Measurements from ENCODE around the gene NRTN.

Gene NRTN

DNA sequence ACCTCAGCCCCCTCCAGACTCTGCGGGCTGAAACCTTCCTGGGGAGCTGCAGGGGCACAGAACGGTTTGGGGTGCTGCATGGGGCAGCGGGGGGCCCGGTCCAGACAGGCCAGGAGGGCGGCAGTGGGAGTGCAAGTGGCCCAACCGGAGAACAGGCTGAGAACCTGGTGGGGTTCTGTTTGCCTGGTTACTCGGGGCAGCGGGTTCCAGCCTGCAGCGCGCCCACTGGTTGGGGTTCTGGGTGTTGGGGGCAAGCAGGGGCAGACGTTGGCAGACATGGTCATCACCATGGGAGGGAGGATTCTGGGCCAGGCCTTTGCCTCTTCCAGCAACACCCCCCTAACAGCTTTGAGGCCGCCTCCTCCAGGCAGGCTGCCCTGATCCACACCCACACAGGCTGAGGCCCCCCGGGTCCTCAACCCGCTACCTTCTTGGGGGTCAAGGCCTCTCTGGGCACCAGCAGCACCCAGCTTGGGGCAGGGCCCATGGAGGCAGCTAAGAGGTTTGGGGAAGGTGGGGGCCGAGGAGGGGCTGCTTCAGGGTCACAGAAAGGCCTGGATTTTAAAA lies 20.2 kb upstream of the NRTN start, which contains the start of gene PRR22:
PRR22 (minus strand) TSS at position 166 of the 567 bp plus-strand sequence; CDS start at position 80, 86 bp downstream.
- TF ChIP-seq, protein P1, sequence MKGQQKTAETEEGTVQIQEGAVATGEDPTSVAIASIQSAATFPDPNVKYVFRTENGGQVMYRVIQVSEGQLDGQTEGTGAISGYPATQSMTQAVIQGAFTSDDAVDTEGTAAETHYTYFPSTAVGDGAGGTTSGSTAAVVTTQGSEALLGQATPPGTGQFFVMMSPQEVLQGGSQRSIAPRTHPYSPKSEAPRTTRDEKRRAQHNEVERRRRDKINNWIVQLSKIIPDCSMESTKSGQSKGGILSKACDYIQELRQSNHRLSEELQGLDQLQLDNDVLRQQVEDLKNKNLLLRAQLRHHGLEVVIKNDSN (IDR thresholded peaks at IDR 0.05) = no peak
- TF ChIP-seq CEBPB (IDR thresholded peaks at IDR 0.05) = no peak
- TF ChIP-seq EP300 (IDR thresholded peaks at IDR 0.05; ENCODE audit: borderline replicate concordance) = no peak
- TF ChIP-seq YY1 (IDR thresholded peaks at IDR 0.05; ENCODE audit: low read depth) = no peak
- TF ChIP-seq RAD21 (IDR thresholded peaks at IDR 0.05; ENCODE audit: low read depth) = no peak
- no peak for TF ChIP-seq TAF1 (IDR thresholded peaks at IDR 0.05; ENCODE audit: low read depth)
- TF ChIP-seq ZBTB7A (IDR thresholded peaks at IDR 0.05; ENCODE audit: low read depth) = no peak
- no peak for TF ChIP-seq TCF12 (IDR thresholded peaks at IDR 0.05; ENCODE audit: low read depth)
- TF ChIP-seq, protein P2, sequence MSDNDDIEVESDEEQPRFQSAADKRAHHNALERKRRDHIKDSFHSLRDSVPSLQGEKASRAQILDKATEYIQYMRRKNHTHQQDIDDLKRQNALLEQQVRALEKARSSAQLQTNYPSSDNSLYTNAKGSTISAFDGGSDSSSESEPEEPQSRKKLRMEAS (IDR thresholded peaks at IDR 0.05) = no peak
- TF ChIP-seq, protein P3, sequence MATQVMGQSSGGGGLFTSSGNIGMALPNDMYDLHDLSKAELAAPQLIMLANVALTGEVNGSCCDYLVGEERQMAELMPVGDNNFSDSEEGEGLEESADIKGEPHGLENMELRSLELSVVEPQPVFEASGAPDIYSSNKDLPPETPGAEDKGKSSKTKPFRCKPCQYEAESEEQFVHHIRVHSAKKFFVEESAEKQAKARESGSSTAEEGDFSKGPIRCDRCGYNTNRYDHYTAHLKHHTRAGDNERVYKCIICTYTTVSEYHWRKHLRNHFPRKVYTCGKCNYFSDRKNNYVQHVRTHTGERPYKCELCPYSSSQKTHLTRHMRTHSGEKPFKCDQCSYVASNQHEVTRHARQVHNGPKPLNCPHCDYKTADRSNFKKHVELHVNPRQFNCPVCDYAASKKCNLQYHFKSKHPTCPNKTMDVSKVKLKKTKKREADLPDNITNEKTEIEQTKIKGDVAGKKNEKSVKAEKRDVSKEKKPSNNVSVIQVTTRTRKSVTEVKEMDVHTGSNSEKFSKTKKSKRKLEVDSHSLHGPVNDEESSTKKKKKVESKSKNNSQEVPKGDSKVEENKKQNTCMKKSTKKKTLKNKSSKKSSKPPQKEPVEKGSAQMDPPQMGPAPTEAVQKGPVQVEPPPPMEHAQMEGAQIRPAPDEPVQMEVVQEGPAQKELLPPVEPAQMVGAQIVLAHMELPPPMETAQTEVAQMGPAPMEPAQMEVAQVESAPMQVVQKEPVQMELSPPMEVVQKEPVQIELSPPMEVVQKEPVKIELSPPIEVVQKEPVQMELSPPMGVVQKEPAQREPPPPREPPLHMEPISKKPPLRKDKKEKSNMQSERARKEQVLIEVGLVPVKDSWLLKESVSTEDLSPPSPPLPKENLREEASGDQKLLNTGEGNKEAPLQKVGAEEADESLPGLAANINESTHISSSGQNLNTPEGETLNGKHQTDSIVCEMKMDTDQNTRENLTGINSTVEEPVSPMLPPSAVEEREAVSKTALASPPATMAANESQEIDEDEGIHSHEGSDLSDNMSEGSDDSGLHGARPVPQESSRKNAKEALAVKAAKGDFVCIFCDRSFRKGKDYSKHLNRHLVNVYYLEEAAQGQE (IDR thresholded peaks at IDR 0.05; ENCODE audit: low read depth) = no peak
- no peak for TF ChIP-seq NFIC (IDR thresholded peaks at IDR 0.05)
- TF ChIP-seq FOXM1 (IDR thresholded peaks at IDR 0.05; ENCODE audit: borderline replicate concordance, low read depth) = no peak
- TF ChIP-seq EGR1 (IDR thresholded peaks at IDR 0.05) = no peak
- TF ChIP-seq TEAD4 (IDR thresholded peaks at IDR 0.05) = no peak
- no peak for TF ChIP-seq CREB1 (IDR thresholded peaks at IDR 0.05; ENCODE audit: low read depth)

DNA sequence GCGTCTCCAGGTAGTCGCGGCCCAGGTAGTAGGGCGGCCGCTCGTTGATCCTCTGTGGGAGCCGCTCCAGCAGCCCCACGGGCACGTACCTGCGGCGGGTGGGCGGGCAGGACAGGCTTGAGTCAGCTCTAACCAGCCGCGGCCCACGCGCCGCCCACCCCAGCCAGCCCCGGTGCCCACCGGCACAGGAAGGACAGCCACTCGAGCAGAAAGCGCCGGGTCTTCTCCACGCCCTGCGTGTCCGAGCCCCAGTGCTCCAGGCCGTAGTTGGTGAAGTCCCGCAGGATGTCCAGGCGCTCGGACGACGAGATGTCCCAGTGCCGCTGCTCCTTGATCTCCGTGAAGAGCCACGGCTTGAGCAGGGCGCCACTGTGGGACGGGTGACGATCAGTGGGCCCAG lies 19.4 kb upstream of the NRTN start:
- TF ChIP-seq, protein P3 (IDR thresholded peaks at IDR 0.05; ENCODE audit: low read depth) = no peak
- TF ChIP-seq TEAD4 (IDR thresholded peaks at IDR 0.05) (no peak), ZBTB7A (IDR thresholded peaks at IDR 0.05; ENCODE audit: low read depth) (no peak), YY1 (IDR thresholded peaks at IDR 0.05; ENCODE audit: low read depth) (no peak), CREB1 (IDR thresholded peaks at IDR 0.05; ENCODE audit: low read depth) (no peak), FOXM1 (IDR thresholded peaks at IDR 0.05; ENCODE audit: borderline replicate concordance, low read depth) (no peak), TCF12 (IDR thresholded peaks at IDR 0.05; ENCODE audit: low read depth) (no peak), CEBPB (IDR thresholded peaks at IDR 0.05) (no peak), EP300 (IDR thresholded peaks at IDR 0.05; ENCODE audit: borderline replicate concordance) (no peak), NFIC (IDR thresholded peaks at IDR 0.05) (no peak), TAF1 (IDR thresholded peaks at IDR 0.05; ENCODE audit: low read depth) (no peak), EGR1 (IDR thresholded peaks at IDR 0.05) (no peak), RAD21 (IDR thresholded peaks at IDR 0.05; ENCODE audit: low read depth) (no peak)
- TF ChIP-seq, protein P1 (IDR thresholded peaks at IDR 0.05) = no peak
- TF ChIP-seq, protein P2 (IDR thresholded peaks at IDR 0.05) = no peak

DNA sequence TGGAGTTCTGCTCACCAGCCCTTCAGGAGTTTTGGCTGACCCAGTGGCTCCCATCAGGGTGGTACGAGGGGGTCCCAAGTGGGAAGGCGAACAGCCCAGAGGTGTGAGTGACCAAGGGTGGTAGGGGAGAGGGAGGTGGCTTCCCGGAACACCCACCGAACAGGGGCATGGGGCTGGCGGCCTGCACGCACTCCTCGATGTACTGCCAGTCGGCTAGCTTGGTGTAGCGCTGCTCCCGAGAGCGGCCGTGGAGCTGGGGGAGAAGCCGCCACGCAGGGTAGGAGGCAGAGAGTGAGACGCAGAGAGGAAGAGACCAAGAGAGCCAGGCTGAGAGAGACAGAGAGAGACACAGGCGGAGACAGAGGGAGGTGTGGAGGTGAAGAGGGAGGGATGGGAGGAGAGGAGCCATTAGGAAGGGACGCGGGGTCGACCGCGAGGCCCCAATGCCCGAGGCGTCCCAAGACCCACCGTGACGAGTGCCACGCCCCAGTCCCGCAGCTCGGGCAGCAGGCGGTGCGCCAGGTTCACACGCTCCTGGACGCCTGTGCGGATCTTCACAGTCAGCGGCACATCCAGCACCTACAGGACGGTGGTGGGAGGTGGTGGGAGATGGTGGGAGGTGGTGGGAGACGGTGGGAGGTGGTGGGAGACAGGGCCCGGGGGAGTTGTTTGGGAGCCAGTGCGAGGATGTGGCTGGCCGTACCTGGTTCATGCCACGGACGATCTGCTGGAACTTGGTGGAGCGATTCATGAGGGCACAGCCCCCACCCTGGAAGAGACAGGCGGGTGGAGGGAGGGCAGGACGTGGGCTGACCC lies 18.1 kb upstream of the NRTN start:
- TF ChIP-seq, protein P3 (IDR thresholded peaks at IDR 0.05; ENCODE audit: low read depth) = no peak
- TF ChIP-seq, protein P1 (IDR thresholded peaks at IDR 0.05) = no peak
- TF ChIP-seq FOXM1 (IDR thresholded peaks at IDR 0.05; ENCODE audit: borderline replicate concordance, low read depth) (no peak), TCF12 (IDR thresholded peaks at IDR 0.05; ENCODE audit: low read depth) (no peak), TAF1 (IDR thresholded peaks at IDR 0.05; ENCODE audit: low read depth) (no peak), RAD21 (IDR thresholded peaks at IDR 0.05; ENCODE audit: low read depth) (no peak), NFIC (IDR thresholded peaks at IDR 0.05) (no peak), EGR1 (IDR thresholded peaks at IDR 0.05) (no peak), EP300 (IDR thresholded peaks at IDR 0.05; ENCODE audit: borderline replicate concordance) (no peak), TEAD4 (IDR thresholded peaks at IDR 0.05) (no peak), CEBPB (IDR thresholded peaks at IDR 0.05) (no peak), YY1 (IDR thresholded peaks at IDR 0.05; ENCODE audit: low read depth) (no peak), CREB1 (IDR thresholded peaks at IDR 0.05; ENCODE audit: low read depth) (no peak), ZBTB7A (IDR thresholded peaks at IDR 0.05; ENCODE audit: low read depth) (no peak)
- TF ChIP-seq, protein P2 (IDR thresholded peaks at IDR 0.05) = no peak

All from Ishikawa (cell line).